GM19455 (cell line): Measurements from ENCODE around the gene SND1.

ENCODE experiments used
- ATAC-seq: cut with Tn5 transposase; IDR thresholded peaks from one replicate; pipeline ENCODE4 v1.9.1; 2021; ENCODE audit not compliant: unreplicated experiment

Gene SND1

GRCh38 chr7:127858915-127859189 is 206.9 kb downstream of the SND1 start:
- no peak for ATAC-seq

- no peak for ATAC-seq
These were observed 207.3 kb downstream of the SND1 start for GRCh38 chr7:127859330-127859729.

GRCh38 chr7:127862525-127862924 is 210.5 kb downstream of the SND1 start:
- no peak for ATAC-seq

GRCh38 chr7:127863082-127863481 is 211.1 kb downstream of the SND1 start:
- ATAC-seq, result no peak

- no peak for ATAC-seq
These were observed 213.5 kb downstream of the SND1 start for GRCh38 chr7:127865466-127865865.

- ATAC-seq, result peak; percentile 65
These were observed 218.4 kb downstream of the SND1 start for GRCh38 chr7:127870231-127870907.

- ATAC-seq, result no peak
These were observed 219.2 kb downstream of the SND1 start for GRCh38 chr7:127871226-127871625.

GRCh38 chr7:127872122-127872521 is 220.1 kb downstream of the SND1 start:
- ATAC-seq, result peak; percentile 71

- ATAC-seq, result no peak
These were observed 221.2 kb downstream of the SND1 start for GRCh38 chr7:127873151-127873550.

- no peak for ATAC-seq
These were observed 222.0 kb downstream of the SND1 start for GRCh38 chr7:127873715-127874636.

- no peak for ATAC-seq
These were observed 223.1 kb downstream of the SND1 start for GRCh38 chr7:127874951-127875608.

- ATAC-seq, result no peak
These were observed 224.4 kb downstream of the SND1 start for GRCh38 chr7:127876393-127876792.

- ATAC-seq, result no peak
These were observed 226.0 kb downstream of the SND1 start for GRCh38 chr7:127877951-127878350.

GRCh38 chr7:127878791-127879190 is 226.8 kb downstream of the SND1 start:
- ATAC-seq, result no peak

GRCh38 chr7:127879436-127879835 is 227.4 kb downstream of the SND1 start:
- ATAC-seq, result no peak

GRCh38 chr7:127879942-127880341 is 227.9 kb downstream of the SND1 start:
- no peak for ATAC-seq

- no peak for ATAC-seq
These were observed 228.5 kb downstream of the SND1 start for GRCh38 chr7:127880454-127880853.

GRCh38 chr7:127881564-127881963 is 229.6 kb downstream of the SND1 start:
- ATAC-seq, result no peak

- no peak for ATAC-seq
These were observed 230.4 kb downstream of the SND1 start for GRCh38 chr7:127882313-127882920.

- ATAC-seq, result no peak
These were observed 232.1 kb downstream of the SND1 start for GRCh38 chr7:127884066-127884559.

GRCh38 chr7:127885222-127885772 is 233.3 kb downstream of the SND1 start:
- ATAC-seq, result no peak
